K562 (cell line): Measurements from ENCODE around the gene BOD1L2.

Experiments
- CHD1 ChIP-seq: fragments of 200-600 bp; sonication (generic); IDR thresholded peaks from one replicate; pipeline ENCODE4 v1.6.1; 2012; ENCODE audit warnings: mild to moderate bottlenecking, moderate library complexity, low read length, inconsistent platforms
- CREM ChIP-seq: IDR thresholded peaks from 2 replicates; pipeline ENCODE4 v1.6.1; 2014; ENCODE audit warnings: antibody characterized with exemption, low read depth
- EP300 ChIP-seq: IDR thresholded peaks from 2 replicates; pipeline ENCODE4 v1.6.1; 2012; ENCODE audit warnings: low read length, improper control_type of control experiment
- GABPB2 ChIP-seq: fragments of 250-450 bp; sonication (Bioruptor Pico); conservative IDR thresholded peaks from 2 replicates; pipeline ENCODE4 v1.5.1; 2021; ENCODE audit warnings: mild to moderate bottlenecking
- KDM1A ChIP-seq, 2 experiments: fragments of 450-650 bp; IDR thresholded peaks; 2 replicates each; pipeline ENCODE4 v1.6.1; 2016; ENCODE audit warnings: mild to moderate bottlenecking in 2 of 2
- MTA1 ChIP-seq: fragments of 450-650 bp; IDR thresholded peaks from 2 replicates; pipeline ENCODE4 v1.6.1; 2017; ENCODE audit warnings: borderline replicate concordance
- MYC ChIP-seq, 2 experiments: fragments of 250-450 bp in 1 of 2; sonication (Bioruptor Pico) in 1 of 2; IDR thresholded peaks; 2 replicates each; pipeline versions ENCODE4 v1.5.1 to v1.6.1; 2012 to 2021; ENCODE audit warnings: low read depth in 2 of 2, borderline replicate concordance in 1 of 2, improper control_type of control experiment in 1 of 2, low read length in 1 of 2, mild to moderate bottlenecking in 1 of 2, moderate library complexity in 1 of 2
- POLR2A ChIP-seq: fragments of 450-650 bp; conservative IDR thresholded peaks from 2 replicates; pipeline ENCODE4 v1.6.1; 2016
- POLR2AphosphoS5 ChIP-seq: IDR thresholded peaks from 2 replicates; pipeline ENCODE4 v1.6.1; 2011; ENCODE audit warnings: mild to moderate bottlenecking, low read depth, low read length, moderate library complexity; ENCODE audit not compliant: control insufficient read depth, insufficient read depth
- TEAD4 ChIP-seq, 2 experiments: sonication (generic) in 1 of 2; formaldehyde crosslinking in 1 of 2; IDR thresholded peaks; 2 replicates each; pipeline versions ENCODE4 v1.6.1 to v1.8.0; 2012 to 2022; ENCODE audit warnings: borderline replicate concordance in 1 of 2, inconsistent platforms in 1 of 2, low read length in 1 of 2, mild to moderate bottlenecking in 1 of 2, missing genetic modification reagents in 1 of 2
- TF ChIP-seq, protein P1 (sequence below), 2 experiments: IDR thresholded peaks; 2 replicates each; pipeline ENCODE4 v1.6.1; 2011; ENCODE audit warnings: borderline replicate concordance in 1 of 2, control low read depth in 1 of 2, low read depth in 1 of 2, low read length in 1 of 2, mild to moderate bottlenecking in 1 of 2, mixed read lengths in 1 of 2, moderate library complexity in 1 of 2; ENCODE audit not compliant: insufficient read depth in 1 of 2, insufficient read length in 1 of 2, poor library complexity in 1 of 2, severe bottlenecking in 1 of 2; ENCODE audit errors: extremely low read depth in 1 of 2
- TF ChIP-seq, protein P2 (sequence below): fragments of 250-450 bp; sonication (Bioruptor Pico); IDR thresholded peaks from 2 replicates; pipeline ENCODE4 v1.8.0; 2021; ENCODE audit warnings: moderate library complexity, mild to moderate bottlenecking, inconsistent platforms
- TF ChIP-seq, protein P3 (sequence below), 3 experiments: IDR thresholded peaks in 2 of 3; conservative IDR thresholded peaks in 1 of 3; 2 replicates each; pipeline ENCODE4 v1.5.1; 2011 to 2012; ENCODE audit warnings: low read length in 3 of 3, mild to moderate bottlenecking in 3 of 3, control low read depth in 2 of 3, improper control_type of control experiment in 1 of 3, inconsistent platforms in 1 of 3, low read depth in 1 of 3, mixed read lengths in 1 of 3, moderate library complexity in 1 of 3; ENCODE audit not compliant: insufficient read depth in 2 of 3

DNA sequence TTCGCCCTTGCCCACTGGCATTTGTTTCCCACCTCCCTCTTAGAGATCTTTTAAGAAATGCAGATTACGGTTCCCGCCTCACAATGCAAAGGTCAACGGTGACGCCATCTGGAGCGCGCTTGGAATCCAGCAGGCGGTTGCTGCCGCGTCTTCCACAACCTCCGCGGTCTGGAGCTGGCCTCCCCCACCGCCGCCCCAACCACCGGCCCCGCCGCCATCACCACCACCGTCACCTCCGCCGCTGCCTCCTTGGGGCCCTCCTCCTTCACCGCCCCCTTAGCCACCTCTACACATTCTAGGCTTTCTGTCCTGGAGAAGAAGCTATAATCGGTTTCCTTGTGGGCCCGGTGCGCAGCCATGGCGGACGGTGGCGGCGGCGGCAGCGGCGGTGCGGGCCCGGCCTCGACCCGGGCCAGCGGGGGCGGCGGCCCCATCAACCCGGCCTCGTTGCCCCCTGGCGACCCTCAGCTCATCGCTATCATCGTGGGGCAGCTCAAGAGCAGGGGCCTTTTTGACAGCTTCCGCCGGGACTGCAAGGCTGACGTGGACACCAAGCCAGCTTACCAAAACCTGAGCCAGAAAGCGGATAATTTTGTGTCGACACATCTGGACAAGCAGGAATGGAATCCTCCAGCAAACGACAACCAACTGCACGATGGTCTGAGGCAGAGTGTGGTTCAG, at the start of gene BOD1L2:
- TF ChIP-seq EP300: no peak
- no peak for TF ChIP-seq MYC (IDR thresholded peaks at IDR 0.05; ENCODE audit: low read depth, low read length)
- TF ChIP-seq MYC (CRISPR knock-in tag; IDR thresholded peaks at IDR 0.05; ENCODE audit: borderline replicate concordance, low read depth): no peak
- TF ChIP-seq, protein P1, sequence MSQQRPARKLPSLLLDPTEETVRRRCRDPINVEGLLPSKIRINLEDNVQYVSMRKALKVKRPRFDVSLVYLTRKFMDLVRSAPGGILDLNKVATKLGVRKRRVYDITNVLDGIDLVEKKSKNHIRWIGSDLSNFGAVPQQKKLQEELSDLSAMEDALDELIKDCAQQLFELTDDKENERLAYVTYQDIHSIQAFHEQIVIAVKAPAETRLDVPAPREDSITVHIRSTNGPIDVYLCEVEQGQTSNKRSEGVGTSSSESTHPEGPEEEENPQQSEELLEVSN (IDR thresholded peaks at IDR 0.05; ENCODE audit: borderline replicate concordance in 1 of 2, extremely low read depth in 1 of 2, insufficient read depth in 1 of 2, insufficient read length in 1 of 2, low read depth in 1 of 2, low read length in 1 of 2, poor library complexity in 1 of 2, severe bottlenecking in 1 of 2): no peak
- TF ChIP-seq, protein P2, sequence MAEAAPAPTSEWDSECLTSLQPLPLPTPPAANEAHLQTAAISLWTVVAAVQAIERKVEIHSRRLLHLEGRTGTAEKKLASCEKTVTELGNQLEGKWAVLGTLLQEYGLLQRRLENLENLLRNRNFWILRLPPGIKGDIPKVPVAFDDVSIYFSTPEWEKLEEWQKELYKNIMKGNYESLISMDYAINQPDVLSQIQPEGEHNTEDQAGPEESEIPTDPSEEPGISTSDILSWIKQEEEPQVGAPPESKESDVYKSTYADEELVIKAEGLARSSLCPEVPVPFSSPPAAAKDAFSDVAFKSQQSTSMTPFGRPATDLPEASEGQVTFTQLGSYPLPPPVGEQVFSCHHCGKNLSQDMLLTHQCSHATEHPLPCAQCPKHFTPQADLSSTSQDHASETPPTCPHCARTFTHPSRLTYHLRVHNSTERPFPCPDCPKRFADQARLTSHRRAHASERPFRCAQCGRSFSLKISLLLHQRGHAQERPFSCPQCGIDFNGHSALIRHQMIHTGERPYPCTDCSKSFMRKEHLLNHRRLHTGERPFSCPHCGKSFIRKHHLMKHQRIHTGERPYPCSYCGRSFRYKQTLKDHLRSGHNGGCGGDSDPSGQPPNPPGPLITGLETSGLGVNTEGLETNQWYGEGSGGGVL (CRISPR knock-in tag): no peak
- TF ChIP-seq CREM: peak; percentile 32; the same call in 1 of the 2 replicates
- TF ChIP-seq MTA1: no peak
- no peak for TF ChIP-seq KDM1A (IDR thresholded peaks at IDR 0.05)
- no peak for TF ChIP-seq CHD1
- TF ChIP-seq POLR2AphosphoS5: no peak
- TF ChIP-seq, protein P3, sequence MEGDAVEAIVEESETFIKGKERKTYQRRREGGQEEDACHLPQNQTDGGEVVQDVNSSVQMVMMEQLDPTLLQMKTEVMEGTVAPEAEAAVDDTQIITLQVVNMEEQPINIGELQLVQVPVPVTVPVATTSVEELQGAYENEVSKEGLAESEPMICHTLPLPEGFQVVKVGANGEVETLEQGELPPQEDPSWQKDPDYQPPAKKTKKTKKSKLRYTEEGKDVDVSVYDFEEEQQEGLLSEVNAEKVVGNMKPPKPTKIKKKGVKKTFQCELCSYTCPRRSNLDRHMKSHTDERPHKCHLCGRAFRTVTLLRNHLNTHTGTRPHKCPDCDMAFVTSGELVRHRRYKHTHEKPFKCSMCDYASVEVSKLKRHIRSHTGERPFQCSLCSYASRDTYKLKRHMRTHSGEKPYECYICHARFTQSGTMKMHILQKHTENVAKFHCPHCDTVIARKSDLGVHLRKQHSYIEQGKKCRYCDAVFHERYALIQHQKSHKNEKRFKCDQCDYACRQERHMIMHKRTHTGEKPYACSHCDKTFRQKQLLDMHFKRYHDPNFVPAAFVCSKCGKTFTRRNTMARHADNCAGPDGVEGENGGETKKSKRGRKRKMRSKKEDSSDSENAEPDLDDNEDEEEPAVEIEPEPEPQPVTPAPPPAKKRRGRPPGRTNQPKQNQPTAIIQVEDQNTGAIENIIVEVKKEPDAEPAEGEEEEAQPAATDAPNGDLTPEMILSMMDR (IDR thresholded peaks at IDR 0.05 in 2 of 3, conservative IDR thresholded peaks at IDR 0.05 in 1 of 3; ENCODE audit: insufficient read depth in 2 of 3, low read depth in 1 of 3, low read length in 3 of 3): no peak
- no peak for TF ChIP-seq TEAD4 (IDR thresholded peaks at IDR 0.05; ENCODE audit: low read length)
- TF ChIP-seq TEAD4 (CRISPR knock-in tag; IDR thresholded peaks at IDR 0.05; ENCODE audit: borderline replicate concordance): no peak
- TF ChIP-seq POLR2A: no peak
- no peak for TF ChIP-seq GABPB2 (CRISPR knock-in tag)
